GM18517 (cell line): ENCODE data around the gene SALL2.
"Not testable (repeated sequence)": the region's sequence is repeated elsewhere in the genome, so short reads cannot be mapped to it uniquely, and the experiment has no call there.

Experiments used
- ATAC-seq: cut with Tn5 transposase; IDR thresholded peaks from one replicate; pipeline ENCODE4 v1.9.1; 2021; ENCODE audit warnings: mild to moderate bottlenecking, moderate library complexity; ENCODE audit not compliant: unreplicated experiment

SALL2 gene

GRCh38 chr14:21525962-21526671 is at the start of gene SALL2:
TSS of gene SALL2 (minus strand) at chr14:21526346. CDS start at chr14:21526127, 219 bp downstream.
- no peak for ATAC-seq

GRCh38 chr14:21575661-21576060 is 49.5 kb upstream of the SALL2 start:
- ATAC-seq = no peak

GRCh38 chr14:21572604-21573003 is 46.5 kb upstream of the SALL2 start:
- ATAC-seq = no peak

GRCh38 chr14:21558703-21559170 is 32.6 kb upstream of the SALL2 start:
- no peak for ATAC-seq

GRCh38 chr14:21557084-21557901 is 31.1 kb upstream of the SALL2 start:
- ATAC-seq = no peak

GRCh38 chr14:21556378-21557083 is 30.4 kb upstream of the SALL2 start:
- no peak for ATAC-seq

- ATAC-seq = no peak
Observed at GRCh38 chr14:21553266-21553665, 27.1 kb upstream of the SALL2 start.

GRCh38 chr14:21544588-21544987 is 18.4 kb upstream of the SALL2 start:
- not testable (repeated sequence) for ATAC-seq

- ATAC-seq = no peak
Observed at GRCh38 chr14:21543963-21544362, 17.8 kb upstream of the SALL2 start.

- ATAC-seq = no peak
Observed at GRCh38 chr14:21543521-21543960, 17.4 kb upstream of the SALL2 start.

GRCh38 chr14:21541413-21542074 is 15.4 kb upstream of the SALL2 start:
- ATAC-seq = no peak

- ATAC-seq = no peak
Observed at GRCh38 chr14:21539189-21539940, 13.2 kb upstream of the SALL2 start.

GRCh38 chr14:21537090-21537424 is 10.9 kb upstream of the SALL2 start:
- ATAC-seq = no peak

GRCh38 chr14:21536418-21537089 is 10.4 kb upstream of the SALL2 start:
- no peak for ATAC-seq

- no peak for ATAC-seq
Observed at GRCh38 chr14:21535545-21536417, 9.6 kb upstream of the SALL2 start.

GRCh38 chr14:21534576-21534975 is 8.4 kb upstream of the SALL2 start:
- ATAC-seq = no peak

- ATAC-seq = no peak
Observed at GRCh38 chr14:21533294-21533693, 7.1 kb upstream of the SALL2 start.

GRCh38 chr14:21529515-21529914 is 3.4 kb upstream of the SALL2 start:
- ATAC-seq = no peak
